HCT116 (cell line): ENCODE measurements around the gene DCST2.

Experiments
- ATF3 ChIP-seq: IDR thresholded peaks from 2 replicates; pipeline ENCODE4 v1.6.1; 2012
- CEBPB ChIP-seq: IDR thresholded peaks from 2 replicates; pipeline ENCODE4 v1.6.1; 2012; ENCODE audit warnings: low read depth
- CTCF ChIP-seq, 3 experiments: fragments of 200-600 bp in 1 of 3; sonication (generic) in 1 of 3; IDR thresholded peaks in 2 of 3; conservative IDR thresholded peaks in 1 of 3; 2 replicates each; pipeline ENCODE4 v1.5.1; 2012 to 2017; ENCODE audit warnings: low read depth in 2 of 3, low read length in 2 of 3, antibody characterized with exemption in 1 of 3, borderline replicate concordance in 1 of 3, control low read depth in 1 of 3, mild to moderate bottlenecking in 1 of 3, mixed read lengths in 1 of 3, mixed run types in 1 of 3, moderate library complexity in 1 of 3; ENCODE audit not compliant: insufficient read depth in 1 of 3
- EZH2 ChIP-seq: fragments of 200-600 bp; sonication (generic); IDR thresholded peaks from 2 replicates; pipeline ENCODE4 v1.6.1; 2017; ENCODE audit warnings: antibody characterized with exemption, mixed run types
- EZH2phosphoT487 ChIP-seq: fragments of 200-600 bp; IDR thresholded peaks from 2 replicates; pipeline ENCODE4 v1.6.1; 2018; ENCODE audit warnings: antibody characterized with exemption, borderline replicate concordance
- JUND ChIP-seq: IDR thresholded peaks from 2 replicates; pipeline ENCODE4 v1.6.1; 2012
- MAX ChIP-seq: IDR thresholded peaks from 2 replicates; pipeline ENCODE4 v1.6.1; 2012
- POLR2A ChIP-seq: IDR thresholded peaks from 2 replicates; pipeline ENCODE4 v1.7.0; 2011; ENCODE audit warnings: borderline replicate concordance; ENCODE audit not compliant: insufficient read depth, insufficient read length; ENCODE audit errors: extremely low read depth
- POLR2AphosphoS5 ChIP-seq: IDR thresholded peaks from 2 replicates; pipeline ENCODE4 v1.6.1; 2011; ENCODE audit warnings: mild to moderate bottlenecking, low read depth, low read length, moderate library complexity
- REST ChIP-seq: IDR thresholded peaks from 2 replicates; pipeline ENCODE4 v1.6.1; 2012; ENCODE audit warnings: low read depth
- SRF ChIP-seq: IDR thresholded peaks from 2 replicates; pipeline ENCODE4 v1.6.1; 2012; ENCODE audit warnings: low read depth
- TCF7L2 ChIP-seq: IDR thresholded peaks from 2 replicates; pipeline ENCODE4 v1.7.0; 2011; ENCODE audit warnings: borderline replicate concordance, inconsistent platforms; ENCODE audit not compliant: insufficient read depth, insufficient read length; ENCODE audit errors: extremely low read depth
- ZFX ChIP-seq: fragments of 450-650 bp; IDR thresholded peaks from 2 replicates; pipeline ENCODE4 v1.6.1; 2017
- ZNF274 ChIP-seq: fragments of 200-500 bp; sonication (Bioruptor generic); IDR thresholded peaks from 2 replicates; pipeline ENCODE4 v1.6.1; 2014; ENCODE audit warnings: mild to moderate bottlenecking, low read depth, low read length, inconsistent platforms

GRCh38 chr1:155007251-155007828 lies 26.2 kb downstream of the DCST2 start:
- TF ChIP-seq ZNF274 (no peak), CTCF (IDR thresholded peaks at IDR 0.05 in 2 of 3, conservative IDR thresholded peaks at IDR 0.05 in 1 of 3; ENCODE audit: borderline replicate concordance in 1 of 3, insufficient read depth in 1 of 3, low read depth in 2 of 3, low read length in 2 of 3) (no peak), REST (no peak), CEBPB (no peak), SRF (no peak), POLR2AphosphoS5 (no peak), EZH2 (no peak), POLR2A (no peak), EZH2phosphoT487 (no peak), ATF3 (no peak), JUND (no peak), TCF7L2 (no peak), MAX (no peak), ZFX (peak; percentile 4; the same call in 1 of the 2 replicates)
